ENCODE results near the gene RUNX2. TPM values are rescaled to one million over a fixed set of nuclear protein-coding genes. Genes with fewer than 3 reads are reported as not detected.

The RUNX2 gene
- total RNA-seq, 1 donor from 2014 or later, result 1.8 TPM

GRCh38 chr6:45609141-45609638 lies 281.1 kb downstream of the RUNX2 start:
- Mint-ChIP-seq H3K36me3 (ENCODE audit: low read depth) (no peaks in the 10 kb centered on the region), H3K9me3 (peaks cover 2% of the 10 kb centered on the region), H3K4me3 (no peak overlapping the region), H3K4me1 (peaks cover 7% of the 10 kb centered on the region), H3K27me3 (peaks cover 2% of the 10 kb centered on the region), H3K27ac (no peak overlapping the region)
- ATAC-seq (ENCODE audit: low read depth), result no peak
- POLR2A ChIA-PET, result no interaction called here
- intact Hi-C loops (cut with micrococcal nuclease), result no loop called here
- CTCF ChIA-PET, result no interaction called here
- no peak for TF ChIP-seq CTCF (IDR thresholded peaks at IDR 0.05)
- DNase-seq, result no peak

GRCh38 chr6:45610374-45610773 lies 282.2 kb downstream of the RUNX2 start:
- ChIA-PET POLR2A (no interaction called here), CTCF (no interaction called here)
- no peak for ATAC-seq (ENCODE audit: low read depth)
- TF ChIP-seq CTCF (IDR thresholded peaks at IDR 0.05), result no peak
- intact Hi-C loops (cut with micrococcal nuclease), result no loop called here
- Mint-ChIP-seq H3K27ac (no peak overlapping the region), H3K36me3 (ENCODE audit: low read depth) (no peaks in the 10 kb centered on the region), H3K4me3 (no peak overlapping the region), H3K9me3 (no peaks in the 10 kb centered on the region), H3K4me1 (peaks cover 7% of the 10 kb centered on the region), H3K27me3 (peaks cover 2% of the 10 kb centered on the region)
- no peak for DNase-seq

- H3K27ac Mint-ChIP-seq, result no peak overlapping the region
- ATAC-seq (ENCODE audit: low read depth), result no peak
- H3K27me3 Mint-ChIP-seq, result peaks cover 3% of the 10 kb centered on the region
- no peak for DNase-seq
- H3K4me1 Mint-ChIP-seq, result peaks cover 7% of the 10 kb centered on the region
- no peaks in the 10 kb centered on the region for H3K9me3 Mint-ChIP-seq
- H3K36me3 Mint-ChIP-seq (ENCODE audit: low read depth), result no peaks in the 10 kb centered on the region
- intact Hi-C loops (cut with micrococcal nuclease), result no loop called here
- ChIA-PET POLR2A (no interaction called here), CTCF (no interaction called here)
- TF ChIP-seq CTCF (IDR thresholded peaks at IDR 0.05), result no peak
- H3K4me3 Mint-ChIP-seq, result no peak overlapping the region
Observed at GRCh38 chr6:45610832-45611231, 282.7 kb downstream of the RUNX2 start.

GRCh38 chr6:45611491-45611890 lies 283.4 kb downstream of the RUNX2 start:
- ATAC-seq (ENCODE audit: low read depth), result no peak
- TF ChIP-seq CTCF (IDR thresholded peaks at IDR 0.05), result no peak
- ChIA-PET CTCF (no interaction called here), POLR2A (no interaction called here)
- intact Hi-C loops (cut with micrococcal nuclease), result no loop called here
- no peaks in the 10 kb centered on the region for H3K9me3 Mint-ChIP-seq
- H3K4me3 Mint-ChIP-seq, result no peak overlapping the region
- DNase-seq, result no peak
- H3K36me3 Mint-ChIP-seq (ENCODE audit: low read depth), result no peaks in the 10 kb centered on the region
- H3K27ac Mint-ChIP-seq, result no peak overlapping the region
- peaks cover 3% of the 10 kb centered on the region for H3K27me3 Mint-ChIP-seq
- peaks cover 7% of the 10 kb centered on the region for H3K4me1 Mint-ChIP-seq

- ChIA-PET CTCF (no interaction called here), POLR2A (no interaction called here)
- ATAC-seq (ENCODE audit: low read depth) (no peak), DNase-seq (no peak)
- no peak overlapping the region for H3K4me3 Mint-ChIP-seq
- no peak for TF ChIP-seq CTCF (IDR thresholded peaks at IDR 0.05)
- H3K36me3 Mint-ChIP-seq (ENCODE audit: low read depth), result no peaks in the 10 kb centered on the region
- H3K9me3 Mint-ChIP-seq, result no peaks in the 10 kb centered on the region
- H3K27me3 Mint-ChIP-seq, result peaks cover 2% of the 10 kb centered on the region
- H3K27ac Mint-ChIP-seq, result no peak overlapping the region
- peaks cover 7% of the 10 kb centered on the region for H3K4me1 Mint-ChIP-seq
- intact Hi-C loops (cut with micrococcal nuclease), result no loop called here
Observed at GRCh38 chr6:45613656-45614055, 285.5 kb downstream of the RUNX2 start.
